HepG2 (cell line): ENCODE data around the gene AS3MT. TPM values are rescaled to one million over a fixed set of nuclear protein-coding genes. Genes with fewer than 3 reads are reported as not detected.
A peak's percentile ranks its signal among the peaks of the same experiment; 100 is the strongest.

Source experiments
- BCL6 ChIP-seq: IDR thresholded peaks from 2 replicates; pipeline ENCODE4 v1.6.1; 2016; ENCODE audit warnings: missing genetic modification reagents, missing compliant biosample characterization
- GATAD1 ChIP-seq: IDR thresholded peaks from 2 replicates; pipeline ENCODE4 v1.6.1; 2016; ENCODE audit warnings: missing genetic modification reagents, missing compliant biosample characterization
- HNF4A ChIP-seq: sonication (generic); formaldehyde crosslinking; IDR thresholded peaks from 2 replicates; pipeline ENCODE4 v1.4.0; 2020; ENCODE audit warnings: missing genetic modification reagents
- NFKB2 ChIP-seq: sonication (generic); formaldehyde crosslinking; IDR thresholded peaks from 2 replicates; pipeline ENCODE4 v1.4.0; 2020; ENCODE audit warnings: missing genetic modification reagents, borderline replicate concordance
- POLR2AphosphoS2 ChIP-seq: IDR thresholded peaks from 2 replicates; pipeline ENCODE4 v1.6.1; 2011; ENCODE audit warnings: low read depth, low read length, improper control_type of control experiment
- SATB2 ChIP-seq: sonication (generic); formaldehyde crosslinking; IDR thresholded peaks from 2 replicates; pipeline ENCODE4 v1.5.0; 2020; ENCODE audit warnings: missing genetic modification reagents
- SMAD3 ChIP-seq: sonication (generic); formaldehyde crosslinking; IDR thresholded peaks from 2 replicates; pipeline ENCODE4 v1.4.0; 2020; ENCODE audit warnings: missing genetic modification reagents
- ZFY ChIP-seq: sonication (generic); formaldehyde crosslinking; IDR thresholded peaks from 2 replicates; pipeline ENCODE4 v1.4.0; 2020; ENCODE audit warnings: missing genetic modification reagents
- ZNF232 ChIP-seq: sonication (generic); formaldehyde crosslinking; IDR thresholded peaks from 2 replicates; pipeline ENCODE4 v1.4.0; 2020; ENCODE audit warnings: missing genetic modification reagents, borderline replicate concordance
- ZNF350 ChIP-seq: sonication (generic); formaldehyde crosslinking; IDR thresholded peaks from 2 replicates; pipeline ENCODE4 v1.4.0; 2020; ENCODE audit warnings: mild to moderate bottlenecking, low read depth, missing genetic modification reagents, borderline replicate concordance
- ZNF768 ChIP-seq: sonication (generic); formaldehyde crosslinking; IDR thresholded peaks from 2 replicates; pipeline ENCODE4 v1.4.0; 2020; ENCODE audit warnings: missing genetic modification reagents
- ZNF878 ChIP-seq: sonication (generic); formaldehyde crosslinking; IDR thresholded peaks from 2 replicates; pipeline ENCODE4 v1.8.1; 2023; ENCODE audit warnings: mild to moderate bottlenecking, missing genetic modification reagents, moderate library complexity
- ZSCAN29 ChIP-seq: sonication (generic); formaldehyde crosslinking; conservative IDR thresholded peaks from 2 replicates; pipeline ENCODE4 v1.4.0; 2020; ENCODE audit warnings: mild to moderate bottlenecking, missing genetic modification reagents
- polyA plus RNA-seq, 8 experiments: library from polyadenylated mRNA; depleted of rRNA in 3 of 8; stranded (reverse) in 7 of 8; unstranded in 1 of 8; fragments of >200 nt; fragmentation: Illumina TruSeq in 4 of 8; extraction: Trizol in 4 of 8; gene quantifications; 2 replicates each; pipeline versions ENCODE4 v1.2.1 to v1.2.3, GENCODE V29; 2011 to 2016; ENCODE audit warnings: low read depth in 4 of 8, missing spikeins in 1 of 8, mixed read lengths in 1 of 8; ENCODE audit not compliant: insufficient read depth in 1 of 8
- total RNA-seq, 5 experiments: library from RNA; depleted of rRNA; stranded (reverse); fragments of >200 nt; fragmentation: Illumina TruSeq; extraction: Trizol; gene quantifications; 2 replicates each; pipeline ENCODE4 v1.2.3, GENCODE V29; 2016; ENCODE audit warnings: low read depth in 1 of 5
- TF ChIP-seq, protein P1 (sequence below): sonication (generic); formaldehyde crosslinking; IDR thresholded peaks from 2 replicates; pipeline ENCODE4 v1.5.0; 2020; ENCODE audit warnings: missing genetic modification reagents
- TF ChIP-seq, protein P2 (sequence below): fragments of 450-650 bp; IDR thresholded peaks from 2 replicates; pipeline ENCODE4 v1.6.1; 2017; ENCODE audit warnings: mild to moderate bottlenecking
- TF ChIP-seq, protein P3 (sequence below): sonication (generic); formaldehyde crosslinking; IDR thresholded peaks from 2 replicates; pipeline ENCODE4 v1.8.0; 2022; ENCODE audit warnings: missing genetic modification reagents, mild to moderate bottlenecking, borderline replicate concordance
- TF ChIP-seq, protein P4 (sequence below): sonication (generic); formaldehyde crosslinking; IDR thresholded peaks from 2 replicates; pipeline ENCODE4 v1.8.0; 2023; ENCODE audit warnings: mild to moderate bottlenecking, missing genetic modification reagents
- TF ChIP-seq, protein P5 (sequence below): sonication (generic); formaldehyde crosslinking; IDR thresholded peaks from 2 replicates; pipeline ENCODE4 v1.4.0; 2020; ENCODE audit warnings: missing genetic modification reagents
- TF ChIP-seq, protein P6 (sequence below): IDR thresholded peaks from 2 replicates; pipeline ENCODE4 v1.6.1; 2016; ENCODE audit warnings: missing compliant biosample characterization, missing genetic modification reagents, borderline replicate concordance

The AS3MT gene
- total and polyA plus RNA-seq, 2 of the 13 experiments (the other 11 are each of a cell fraction or from before 2014, with no cell fraction given) = 8.7 to 17.4 TPM

DNA sequence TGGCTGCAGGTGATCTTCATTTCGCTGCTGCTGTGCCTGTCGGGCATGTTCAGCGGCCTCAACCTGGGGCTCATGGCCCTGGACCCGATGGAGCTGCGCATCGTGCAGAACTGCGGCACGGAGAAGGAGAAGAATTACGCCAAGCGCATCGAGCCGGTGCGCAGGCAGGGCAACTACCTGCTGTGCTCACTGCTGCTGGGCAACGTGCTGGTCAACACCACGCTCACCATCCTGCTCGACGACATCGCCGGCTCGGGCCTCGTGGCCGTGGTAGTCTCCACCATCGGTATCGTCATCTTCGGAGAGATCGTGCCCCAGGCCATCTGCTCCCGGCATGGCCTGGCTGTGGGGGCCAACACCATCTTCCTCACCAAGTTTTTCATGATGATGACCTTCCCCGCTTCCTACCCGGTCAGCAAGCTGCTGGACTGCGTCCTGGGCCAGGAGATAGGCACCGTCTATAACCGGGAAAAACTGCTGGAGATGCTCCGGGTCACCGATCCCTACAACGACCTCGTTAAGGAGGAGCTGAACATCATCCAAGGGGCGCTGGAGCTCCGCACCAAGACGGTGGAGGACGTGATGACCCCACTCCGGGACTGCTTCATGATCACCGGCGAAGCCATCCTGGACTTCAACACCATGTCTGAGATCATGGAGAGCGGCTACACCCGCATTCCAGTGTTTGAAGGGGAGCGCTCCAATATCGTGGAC is 50.1 kb downstream of the AS3MT start (continued):
- TF ChIP-seq, protein P1, sequence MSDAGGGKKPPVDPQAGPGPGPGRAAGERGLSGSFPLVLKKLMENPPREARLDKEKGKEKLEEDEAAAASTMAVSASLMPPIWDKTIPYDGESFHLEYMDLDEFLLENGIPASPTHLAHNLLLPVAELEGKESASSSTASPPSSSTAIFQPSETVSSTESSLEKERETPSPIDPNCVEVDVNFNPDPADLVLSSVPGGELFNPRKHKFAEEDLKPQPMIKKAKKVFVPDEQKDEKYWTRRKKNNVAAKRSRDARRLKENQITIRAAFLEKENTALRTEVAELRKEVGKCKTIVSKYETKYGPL (CRISPR knock-in tag) = 0 out of 2 replicates have a peak, but pooled peaks have one; percentile 51
- no peak for TF ChIP-seq ZNF878
- TF ChIP-seq, protein P2, sequence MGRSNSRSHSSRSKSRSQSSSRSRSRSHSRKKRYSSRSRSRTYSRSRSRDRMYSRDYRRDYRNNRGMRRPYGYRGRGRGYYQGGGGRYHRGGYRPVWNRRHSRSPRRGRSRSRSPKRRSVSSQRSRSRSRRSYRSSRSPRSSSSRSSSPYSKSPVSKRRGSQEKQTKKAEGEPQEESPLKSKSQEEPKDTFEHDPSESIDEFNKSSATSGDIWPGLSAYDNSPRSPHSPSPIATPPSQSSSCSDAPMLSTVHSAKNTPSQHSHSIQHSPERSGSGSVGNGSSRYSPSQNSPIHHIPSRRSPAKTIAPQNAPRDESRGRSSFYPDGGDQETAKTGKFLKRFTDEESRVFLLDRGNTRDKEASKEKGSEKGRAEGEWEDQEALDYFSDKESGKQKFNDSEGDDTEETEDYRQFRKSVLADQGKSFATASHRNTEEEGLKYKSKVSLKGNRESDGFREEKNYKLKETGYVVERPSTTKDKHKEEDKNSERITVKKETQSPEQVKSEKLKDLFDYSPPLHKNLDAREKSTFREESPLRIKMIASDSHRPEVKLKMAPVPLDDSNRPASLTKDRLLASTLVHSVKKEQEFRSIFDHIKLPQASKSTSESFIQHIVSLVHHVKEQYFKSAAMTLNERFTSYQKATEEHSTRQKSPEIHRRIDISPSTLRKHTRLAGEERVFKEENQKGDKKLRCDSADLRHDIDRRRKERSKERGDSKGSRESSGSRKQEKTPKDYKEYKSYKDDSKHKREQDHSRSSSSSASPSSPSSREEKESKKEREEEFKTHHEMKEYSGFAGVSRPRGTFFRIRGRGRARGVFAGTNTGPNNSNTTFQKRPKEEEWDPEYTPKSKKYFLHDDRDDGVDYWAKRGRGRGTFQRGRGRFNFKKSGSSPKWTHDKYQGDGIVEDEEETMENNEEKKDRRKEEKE = no peak
- TF ChIP-seq SMAD3 (CRISPR knock-in tag) = no peak
- TF ChIP-seq ZNF350 = no peak
- TF ChIP-seq POLR2AphosphoS2 = no peak
- TF ChIP-seq SATB2 (CRISPR knock-in tag) = 0 out of 2 replicates have a peak, but pooled peaks have one; percentile 84
- TF ChIP-seq ZSCAN29 (CRISPR knock-in tag) = no peak
- TF ChIP-seq ZNF232 = peak; percentile 84; the same call in 1 of the 2 replicates
- 0 out of 2 replicates have a peak, but pooled peaks have one; percentile 37 for TF ChIP-seq GATAD1 (CRISPR knock-in tag)
- 0 out of 2 replicates have a peak, but pooled peaks have one; percentile 18 for TF ChIP-seq HNF4A (CRISPR knock-in tag)
- TF ChIP-seq NFKB2 (CRISPR knock-in tag) = peak; percentile 77; the same call in 1 of the 2 replicates
- TF ChIP-seq, protein P3, sequence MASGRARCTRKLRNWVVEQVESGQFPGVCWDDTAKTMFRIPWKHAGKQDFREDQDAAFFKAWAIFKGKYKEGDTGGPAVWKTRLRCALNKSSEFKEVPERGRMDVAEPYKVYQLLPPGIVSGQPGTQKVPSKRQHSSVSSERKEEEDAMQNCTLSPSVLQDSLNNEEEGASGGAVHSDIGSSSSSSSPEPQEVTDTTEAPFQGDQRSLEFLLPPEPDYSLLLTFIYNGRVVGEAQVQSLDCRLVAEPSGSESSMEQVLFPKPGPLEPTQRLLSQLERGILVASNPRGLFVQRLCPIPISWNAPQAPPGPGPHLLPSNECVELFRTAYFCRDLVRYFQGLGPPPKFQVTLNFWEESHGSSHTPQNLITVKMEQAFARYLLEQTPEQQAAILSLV (CRISPR knock-in tag) = no peak; the same call in 1 of the 2 replicates
- TF ChIP-seq, protein P4, sequence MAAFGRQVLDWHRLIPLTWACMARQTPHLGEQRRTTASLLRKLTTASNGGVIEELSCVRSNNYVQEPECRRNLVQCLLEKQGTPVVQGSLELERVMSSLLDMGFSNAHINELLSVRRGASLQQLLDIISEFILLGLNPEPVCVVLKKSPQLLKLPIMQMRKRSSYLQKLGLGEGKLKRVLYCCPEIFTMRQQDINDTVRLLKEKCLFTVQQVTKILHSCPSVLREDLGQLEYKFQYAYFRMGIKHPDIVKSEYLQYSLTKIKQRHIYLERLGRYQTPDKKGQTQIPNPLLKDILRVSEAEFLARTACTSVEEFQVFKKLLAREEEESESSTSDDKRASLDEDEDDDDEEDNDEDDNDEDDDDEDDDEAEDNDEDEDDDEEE = peak; percentile 53; the same call in 1 of the 2 replicates
- TF ChIP-seq, protein P5, sequence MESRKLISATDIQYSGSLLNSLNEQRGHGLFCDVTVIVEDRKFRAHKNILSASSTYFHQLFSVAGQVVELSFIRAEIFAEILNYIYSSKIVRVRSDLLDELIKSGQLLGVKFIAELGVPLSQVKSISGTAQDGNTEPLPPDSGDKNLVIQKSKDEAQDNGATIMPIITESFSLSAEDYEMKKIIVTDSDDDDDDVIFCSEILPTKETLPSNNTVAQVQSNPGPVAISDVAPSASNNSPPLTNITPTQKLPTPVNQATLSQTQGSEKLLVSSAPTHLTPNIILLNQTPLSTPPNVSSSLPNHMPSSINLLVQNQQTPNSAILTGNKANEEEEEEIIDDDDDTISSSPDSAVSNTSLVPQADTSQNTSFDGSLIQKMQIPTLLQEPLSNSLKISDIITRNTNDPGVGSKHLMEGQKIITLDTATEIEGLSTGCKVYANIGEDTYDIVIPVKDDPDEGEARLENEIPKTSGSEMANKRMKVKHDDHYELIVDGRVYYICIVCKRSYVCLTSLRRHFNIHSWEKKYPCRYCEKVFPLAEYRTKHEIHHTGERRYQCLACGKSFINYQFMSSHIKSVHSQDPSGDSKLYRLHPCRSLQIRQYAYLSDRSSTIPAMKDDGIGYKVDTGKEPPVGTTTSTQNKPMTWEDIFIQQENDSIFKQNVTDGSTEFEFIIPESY = 0 out of 2 replicates have a peak, but pooled peaks have one; percentile 13
- TF ChIP-seq, protein P6, sequence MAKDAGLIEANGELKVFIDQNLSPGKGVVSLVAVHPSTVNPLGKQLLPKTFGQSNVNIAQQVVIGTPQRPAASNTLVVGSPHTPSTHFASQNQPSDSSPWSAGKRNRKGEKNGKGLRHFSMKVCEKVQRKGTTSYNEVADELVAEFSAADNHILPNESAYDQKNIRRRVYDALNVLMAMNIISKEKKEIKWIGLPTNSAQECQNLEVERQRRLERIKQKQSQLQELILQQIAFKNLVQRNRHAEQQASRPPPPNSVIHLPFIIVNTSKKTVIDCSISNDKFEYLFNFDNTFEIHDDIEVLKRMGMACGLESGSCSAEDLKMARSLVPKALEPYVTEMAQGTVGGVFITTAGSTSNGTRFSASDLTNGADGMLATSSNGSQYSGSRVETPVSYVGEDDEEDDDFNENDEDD (CRISPR knock-in tag) = peak; percentile 82; the same call in 1 of the 2 replicates
- TF ChIP-seq ZNF768 (CRISPR knock-in tag) = no peak
- TF ChIP-seq ZFY (CRISPR knock-in tag) = peak; percentile 76
- TF ChIP-seq BCL6 = 0 out of 2 replicates have a peak, but pooled peaks have one; percentile 22
